GM21576 (cell line): ENCODE results near the gene SMTNL2.

Source experiments
- ATAC-seq: cut with Tn5 transposase; IDR thresholded peaks from one replicate; pipeline ENCODE4 v1.9.1; 2021; ENCODE audit warnings: mild to moderate bottlenecking, moderate library complexity; ENCODE audit not compliant: unreplicated experiment

Gene SMTNL2

DNA sequence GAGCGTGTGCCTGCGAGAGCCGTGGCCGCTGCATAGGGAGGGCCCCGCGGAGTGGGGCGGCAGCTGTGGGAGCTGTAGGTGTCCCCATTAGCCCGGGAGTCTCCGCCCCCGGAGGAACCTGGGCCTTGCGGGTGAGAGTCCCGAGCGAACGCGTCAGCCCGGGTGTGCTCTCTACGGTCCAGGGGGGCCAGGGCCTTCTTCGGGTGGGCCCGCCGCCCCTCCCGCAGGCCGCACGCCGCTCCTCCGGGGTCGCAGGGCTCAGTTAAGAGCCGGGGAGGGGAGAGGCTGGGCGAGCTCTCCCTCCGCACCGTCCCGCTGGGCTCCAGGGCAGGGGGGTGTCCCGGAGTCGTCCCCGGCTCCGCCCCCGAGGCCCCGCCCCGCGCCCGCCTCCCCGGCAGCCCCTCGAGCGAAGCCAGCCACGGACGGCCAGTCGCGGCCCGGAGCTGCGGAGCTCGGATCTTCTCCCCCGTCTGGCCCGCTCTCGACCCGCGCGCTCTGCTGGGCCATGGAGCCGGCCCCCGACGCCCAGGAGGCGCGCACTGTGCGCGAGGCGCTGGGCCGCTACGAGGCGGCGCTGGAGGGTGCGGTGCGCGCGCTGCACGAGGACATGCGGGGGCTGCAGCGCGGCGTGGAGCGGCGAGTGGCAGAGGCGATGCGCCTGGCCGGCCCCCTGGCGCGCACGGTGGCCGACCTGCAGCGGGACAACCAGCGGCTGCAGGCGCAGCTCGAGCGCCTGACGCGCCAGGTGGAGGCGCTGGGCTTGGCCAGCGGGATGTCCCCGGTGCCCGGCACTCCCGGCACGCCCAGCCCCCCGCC, at the start of gene SMTNL2:
Gene SMTNL2 (plus strand): TSS at position 429 of the 816 bp plus-strand sequence. CDS start 77 bp downstream, at position 506.
- ATAC-seq = no peak

DNA sequence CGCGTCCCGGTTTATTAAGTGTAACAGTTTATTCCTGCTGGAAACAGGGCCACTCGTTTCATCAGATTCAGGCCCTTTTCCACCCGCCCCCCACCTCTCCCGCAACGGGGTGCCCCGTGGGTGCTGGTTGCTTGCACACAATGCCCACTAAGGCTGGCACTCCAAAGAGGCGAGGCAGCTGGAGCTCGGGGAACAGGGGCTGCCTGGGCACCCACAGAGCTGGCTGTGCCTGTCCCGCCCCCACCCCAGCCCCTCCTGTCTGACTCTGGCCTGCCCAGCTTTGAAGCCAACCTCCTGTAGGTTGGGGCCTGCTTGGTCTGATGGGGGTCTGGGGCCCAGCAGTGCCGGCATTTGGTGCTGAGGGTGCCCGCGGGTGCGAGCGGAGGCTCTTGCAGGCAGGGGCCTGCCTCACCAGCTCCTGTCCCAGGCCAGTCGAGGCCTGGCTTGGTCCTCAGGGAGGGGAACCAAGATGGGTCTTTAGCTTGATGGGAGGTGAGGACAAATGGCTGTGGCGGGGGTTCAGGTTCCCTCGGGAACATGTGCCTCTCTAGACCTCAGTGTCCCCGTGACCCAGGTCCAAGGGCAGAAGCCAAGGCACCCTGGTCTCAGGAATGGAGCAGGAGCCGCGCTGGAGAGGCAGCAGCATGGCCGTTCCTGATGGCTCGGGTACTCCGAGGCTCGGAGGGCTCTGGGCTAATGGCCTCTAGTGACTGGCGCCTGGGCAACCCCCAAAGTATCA, 49.2 kb upstream of the SMTNL2 start:
- no peak for ATAC-seq

DNA sequence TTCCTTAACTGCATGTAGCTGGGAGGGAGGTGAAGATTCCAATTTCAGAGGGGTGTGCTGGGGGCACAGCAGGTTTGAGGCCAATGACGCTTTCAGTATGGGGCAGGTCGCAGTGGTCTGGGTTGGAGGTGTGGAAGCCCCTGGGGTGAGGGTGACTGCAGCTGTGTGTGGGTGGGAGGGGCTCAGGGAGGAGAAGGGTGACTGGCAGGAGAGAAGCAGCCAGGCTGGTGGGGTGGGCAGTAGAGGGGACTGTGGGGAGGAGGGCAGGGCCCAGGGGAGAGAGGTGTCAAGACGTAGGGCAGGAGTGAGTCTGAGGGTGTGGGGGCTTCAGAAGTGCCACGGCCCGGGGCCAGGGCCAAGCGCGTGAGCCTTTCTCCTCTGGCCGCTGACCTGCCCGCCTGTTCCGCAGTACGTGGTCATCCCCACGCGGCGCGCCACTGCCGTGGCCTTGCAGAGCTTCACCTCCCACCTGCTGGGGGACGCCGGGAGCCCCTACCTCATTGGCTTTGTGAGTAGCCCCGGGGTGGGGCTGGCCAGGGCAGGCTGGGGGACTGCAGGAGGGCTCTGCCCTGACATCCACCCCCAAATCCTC, 48.6 kb upstream of the SMTNL2 start:
- ATAC-seq = no peak

- no peak for ATAC-seq
These were observed 48.0 kb upstream of the SMTNL2 start for GRCh38 chr17:4536259-4536741.

DNA sequence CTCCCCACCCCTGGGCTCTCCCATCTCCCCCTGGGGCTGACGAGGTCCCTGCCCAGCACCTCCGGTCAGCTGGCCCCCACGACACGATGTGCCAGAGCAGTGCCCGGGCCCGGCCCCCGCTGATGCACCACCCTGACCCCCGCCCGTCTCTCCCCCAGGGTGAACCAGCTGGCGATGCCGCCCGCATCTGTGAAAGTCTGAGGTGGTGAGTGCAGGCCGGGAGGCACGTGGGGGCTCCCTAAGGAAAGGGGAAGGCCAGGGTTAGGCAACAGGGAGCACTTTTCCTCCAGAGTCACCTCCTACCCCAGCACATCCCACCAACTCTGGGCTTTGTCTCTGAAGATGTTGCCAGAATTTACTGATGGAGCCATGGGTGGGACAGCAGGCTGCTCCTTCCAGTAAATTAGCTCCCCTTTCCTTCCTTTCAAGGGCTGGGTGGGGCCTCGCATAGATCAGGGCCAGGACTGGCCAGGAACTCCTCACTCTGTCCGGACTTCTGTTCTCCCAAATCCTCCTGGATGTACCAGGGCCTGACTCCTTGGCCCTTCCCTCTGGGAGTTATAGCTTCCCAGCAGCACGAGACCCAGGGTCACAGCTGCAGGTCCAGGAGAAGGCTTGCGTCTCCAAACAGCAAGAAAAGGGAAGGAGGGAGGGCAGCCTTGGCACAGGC, 47.5 kb upstream of the SMTNL2 start:
- ATAC-seq = no peak

- no peak for ATAC-seq
These were observed 46.7 kb upstream of the SMTNL2 start for GRCh38 chr17:4537451-4538235.

GRCh38 chr17:4538236-4539002, 45.9 kb upstream of the SMTNL2 start:
- ATAC-seq = no peak

DNA sequence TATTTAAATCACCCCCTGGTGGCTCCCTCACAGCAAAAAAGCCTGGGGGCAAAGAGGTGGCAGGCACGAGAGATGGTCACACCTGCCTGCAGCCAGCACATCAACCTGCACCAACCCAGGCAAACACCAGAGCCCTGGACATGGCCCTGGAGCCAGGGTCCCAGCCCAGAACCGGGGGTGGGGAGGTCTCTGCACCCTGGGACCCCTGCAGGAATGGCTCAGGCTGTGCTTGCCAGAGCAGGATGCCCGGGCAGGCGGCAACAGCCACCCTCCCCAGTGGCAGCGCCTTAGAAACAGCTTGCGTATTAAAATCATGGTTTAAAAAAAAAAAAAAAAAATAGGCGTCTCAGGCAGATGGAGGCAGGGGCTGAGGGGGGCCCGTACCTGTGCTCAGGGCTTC, 45.3 kb upstream of the SMTNL2 start:
- no peak for ATAC-seq

- ATAC-seq = no peak
These were observed 44.6 kb upstream of the SMTNL2 start for GRCh38 chr17:4539576-4540223.

DNA sequence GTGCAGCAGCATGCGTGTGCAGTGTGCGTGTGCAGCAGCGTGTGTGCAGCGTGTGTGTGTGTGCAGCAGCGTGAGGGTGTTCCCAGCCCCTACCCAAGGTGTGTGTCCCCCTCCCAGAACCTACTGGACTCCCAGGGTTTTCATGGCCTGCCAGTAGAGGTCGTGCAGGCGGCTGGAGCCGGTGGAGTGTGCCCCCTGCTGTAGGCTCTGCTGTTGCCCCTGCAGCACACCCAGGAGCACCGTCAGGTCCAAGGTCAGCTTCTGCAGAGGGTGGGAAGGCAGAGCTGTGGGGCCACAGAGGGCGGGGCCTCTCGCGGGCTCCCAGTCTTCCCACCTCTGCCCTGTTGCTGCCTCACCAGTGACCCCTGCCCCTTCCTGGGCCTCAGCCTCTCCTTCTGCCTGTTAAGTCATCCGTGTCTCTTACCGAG, 44.1 kb upstream of the SMTNL2 start:
- no peak for ATAC-seq

DNA sequence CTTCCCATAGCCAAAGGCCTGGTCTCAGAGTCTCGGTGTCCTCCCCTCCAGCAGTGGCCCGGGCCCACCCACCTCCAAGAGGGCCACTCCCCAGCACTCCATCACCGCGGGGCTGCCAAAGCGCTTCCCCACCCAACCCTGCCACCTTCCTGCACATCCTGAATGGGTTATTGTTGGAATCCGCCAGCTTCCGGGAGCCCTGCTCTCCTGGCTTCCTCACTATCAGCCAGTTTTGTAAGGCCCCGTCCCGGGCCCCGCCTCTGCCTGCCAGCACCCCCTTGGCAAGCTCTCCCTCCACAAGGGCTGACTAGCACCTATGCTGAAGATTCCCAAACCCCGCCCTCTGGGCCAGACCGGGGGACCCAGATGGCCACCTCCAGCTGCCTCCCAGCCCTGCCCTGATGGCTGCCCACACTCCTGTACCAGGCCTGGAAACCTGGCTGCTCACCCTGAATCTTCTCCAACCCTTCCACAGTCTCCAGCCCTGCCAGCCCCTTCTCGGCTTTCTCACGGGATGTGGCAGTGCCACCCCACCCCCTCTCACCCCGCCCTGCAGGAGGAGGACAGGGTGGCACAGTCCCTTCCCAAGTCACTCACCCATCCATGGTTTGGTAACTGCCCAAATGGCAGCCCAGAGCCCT, 43.5 kb upstream of the SMTNL2 start:
- ATAC-seq = no peak

DNA sequence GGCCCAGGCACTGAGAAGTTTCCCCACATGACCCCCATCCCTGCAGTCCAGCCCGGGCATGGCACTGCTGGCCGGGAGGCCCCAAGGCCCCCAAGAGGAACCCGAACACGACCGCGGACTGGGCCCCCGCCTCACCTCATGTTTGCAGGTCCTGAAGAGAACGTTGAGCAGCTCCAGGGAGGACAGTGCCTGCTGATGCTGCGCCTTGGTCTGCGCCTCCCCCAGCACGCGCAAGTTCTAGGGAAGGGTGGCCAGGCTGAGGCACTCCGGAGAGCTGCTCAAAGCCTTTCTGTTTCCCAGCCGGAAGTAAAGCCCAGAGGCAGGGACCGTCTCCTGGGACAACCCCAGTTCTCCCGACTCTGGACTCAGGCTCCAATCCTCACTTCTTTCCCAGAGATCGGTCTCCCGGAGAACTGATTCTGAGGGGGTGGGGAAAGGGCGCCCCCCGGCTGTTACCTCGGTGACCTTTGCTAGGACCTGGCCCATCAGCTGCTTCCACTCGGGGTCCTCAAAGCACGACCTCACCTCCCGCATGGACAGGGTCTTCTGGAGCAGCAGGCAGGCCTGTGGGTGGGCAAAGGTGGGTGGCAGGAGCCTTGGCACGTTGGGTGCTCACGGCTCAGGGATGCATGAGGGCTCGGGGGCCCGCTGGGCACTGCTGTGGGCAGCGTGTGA, 42.9 kb upstream of the SMTNL2 start:
- ATAC-seq = no peak

DNA sequence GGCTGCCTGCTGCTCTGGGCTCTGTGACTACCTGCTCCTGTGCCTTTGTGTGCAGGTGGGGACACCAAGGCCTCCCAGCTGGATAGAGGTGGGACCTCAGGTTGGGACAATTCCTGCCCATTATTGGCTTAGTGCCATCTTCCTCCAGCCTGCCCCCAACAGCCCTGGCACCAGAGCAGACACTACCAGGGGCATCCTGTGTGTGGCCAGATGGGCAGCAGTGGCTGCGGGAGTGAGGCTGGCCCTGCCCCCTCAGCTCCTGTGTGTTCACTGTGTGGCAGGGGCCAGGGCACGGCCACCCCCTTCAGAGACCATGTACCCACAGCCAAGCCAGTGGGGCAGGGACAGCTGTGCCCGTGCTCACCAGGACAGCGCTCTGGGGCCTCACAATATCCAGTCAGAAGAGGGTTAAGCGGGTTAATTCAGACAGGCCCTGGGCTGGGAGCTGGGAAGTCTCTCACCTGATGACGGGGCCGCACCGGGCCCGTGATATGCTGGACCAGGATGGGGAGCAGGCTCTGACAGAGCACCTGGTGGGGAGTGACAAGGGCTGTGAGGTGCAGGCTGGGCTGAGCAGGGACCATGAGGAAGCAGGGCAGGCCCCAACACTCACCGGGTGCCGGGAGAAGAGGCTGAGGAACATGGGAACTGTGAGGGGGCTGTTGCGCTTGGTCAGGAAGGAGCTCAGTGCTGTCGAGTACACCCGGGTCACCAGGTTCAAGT, 42.2 kb upstream of the SMTNL2 start:
- no peak for ATAC-seq

- ATAC-seq = no peak
These were observed 41.6 kb upstream of the SMTNL2 start for GRCh38 chr17:4542726-4543191.

- ATAC-seq = no peak
These were observed 40.7 kb upstream of the SMTNL2 start for GRCh38 chr17:4543557-4544026.

DNA sequence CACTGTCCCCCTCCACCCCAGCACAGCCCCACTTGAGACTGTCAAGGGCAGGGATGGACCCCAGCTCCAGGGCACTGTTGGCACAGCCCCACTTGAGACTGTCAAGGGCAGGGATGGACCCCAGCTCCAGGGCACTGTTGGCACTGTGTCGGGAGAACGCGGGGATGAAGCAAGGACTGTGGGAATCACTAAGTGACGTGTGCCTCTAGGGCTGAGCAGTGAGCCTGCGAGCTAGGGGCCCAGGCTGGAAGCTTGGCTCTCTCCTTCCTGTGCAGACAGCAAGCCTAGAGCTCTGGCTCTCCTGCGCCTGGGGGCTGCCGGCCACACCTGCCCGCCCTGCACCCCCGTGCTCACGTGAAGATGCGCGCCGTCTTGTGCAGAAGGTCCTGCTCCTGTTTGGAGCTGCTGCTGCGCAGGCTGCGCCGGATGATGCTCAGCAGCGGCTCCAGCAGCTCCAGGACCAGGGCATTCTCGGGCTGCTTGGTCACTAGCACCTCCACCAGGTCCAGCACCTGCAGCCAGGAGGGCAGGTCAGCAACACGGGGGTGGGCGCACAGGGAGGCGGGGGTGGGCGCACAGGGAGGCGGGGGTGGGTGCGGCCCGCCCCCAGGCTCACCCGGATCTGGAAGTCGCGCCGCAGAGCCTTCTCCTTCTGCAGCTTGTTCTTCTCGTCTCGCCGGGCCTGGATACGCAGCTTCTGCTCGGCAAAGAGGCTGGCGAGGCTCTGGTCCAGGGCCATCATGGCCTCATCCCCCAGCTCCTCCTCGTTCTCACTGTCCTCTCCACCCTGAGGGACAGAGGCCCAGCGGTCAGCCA, 40.0 kb upstream of the SMTNL2 start:
- no peak for ATAC-seq

DNA sequence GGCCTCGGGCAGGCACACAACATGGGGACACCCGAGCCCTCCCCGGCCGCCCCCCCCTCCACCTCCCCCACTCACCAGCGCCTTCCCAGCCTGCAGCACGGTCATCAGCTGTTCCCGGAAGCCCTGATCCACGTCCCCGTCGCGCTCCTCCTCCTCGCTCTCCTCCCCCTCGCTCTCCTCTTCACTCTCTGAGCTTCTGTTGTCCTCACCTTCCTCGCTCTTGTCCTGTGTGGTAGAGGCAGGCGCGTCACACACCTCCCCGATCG, 39.4 kb upstream of the SMTNL2 start:
- ATAC-seq = no peak
